Mesendoderm (in vitro differentiated cells): ENCODE measurements around the gene ACOXL.

Experiments
- DNase-seq: peaks from one replicate; pipeline ENCODE4 v3.0.0; 2013
- H2AK5ac ChIP-seq: 2 replicates; pipeline ENCODE4 v1.6.1; 2013; ENCODE audit warnings: low read length, inconsistent platforms
- H2BK120ac ChIP-seq: 2 replicates; pipeline ENCODE4 v1.6.1; 2013; ENCODE audit warnings: low read depth, mild to moderate bottlenecking, low read length, moderate library complexity, mixed read lengths
- H2BK15ac ChIP-seq: replicated peaks from 2 replicates; pipeline ENCODE4 v1.6.1; 2013; ENCODE audit warnings: low read depth, mild to moderate bottlenecking, moderate library complexity
- H2BK5ac ChIP-seq: 2 replicates; pipeline ENCODE4 v1.6.1; 2013; ENCODE audit warnings: low read length, inconsistent platforms
- H3K18ac ChIP-seq: 2 replicates; pipeline ENCODE4 v1.6.1; 2013; ENCODE audit warnings: mild to moderate bottlenecking, low read length, mixed read lengths
- H3K23ac ChIP-seq: one replicate; pipeline ENCODE4 v1.6.1; 2013; ENCODE audit warnings: low read length
- H3K27ac ChIP-seq: 2 replicates; pipeline ENCODE4 v1.5.1; 2013; ENCODE audit warnings: low read depth, mild to moderate bottlenecking, inconsistent platforms, low read length, moderate library complexity
- H3K27me3 ChIP-seq: 2 replicates; pipeline ENCODE4 v1.6.1; 2013; ENCODE audit warnings: low read length, control low read depth, mild to moderate bottlenecking, inconsistent platforms; ENCODE audit not compliant: insufficient read depth, poor library complexity
- H3K36me3 ChIP-seq: 2 replicates; pipeline ENCODE4 v1.6.1; 2013; ENCODE audit warnings: low read length, inconsistent platforms; ENCODE audit not compliant: control insufficient read depth, insufficient read depth
- H3K4ac ChIP-seq: one replicate; pipeline ENCODE4 v1.6.1; 2013; ENCODE audit warnings: low read depth, mild to moderate bottlenecking, low read length, moderate library complexity
- H3K4me1 ChIP-seq: 2 replicates; pipeline ENCODE4 v1.6.1; 2013; ENCODE audit warnings: low read depth, low read length, inconsistent platforms; ENCODE audit not compliant: control insufficient read depth
- H3K4me2 ChIP-seq: 2 replicates; pipeline ENCODE4 v1.6.1; 2013; ENCODE audit warnings: low read length
- H3K4me3 ChIP-seq: 2 replicates; pipeline ENCODE4 v1.5.1; 2013; ENCODE audit warnings: mild to moderate bottlenecking, low read length
- H3K56ac ChIP-seq: one replicate; pipeline ENCODE4 v1.6.1; 2013; ENCODE audit warnings: low read length
- H3K79me1 ChIP-seq: 2 replicates; pipeline ENCODE4 v1.6.1; 2013; ENCODE audit warnings: low read length, inconsistent platforms
- H3K79me2 ChIP-seq: 2 replicates; pipeline ENCODE4 v1.6.1; 2013; ENCODE audit warnings: mild to moderate bottlenecking, low read length; ENCODE audit not compliant: control insufficient read depth, insufficient read depth
- H3K9ac ChIP-seq: 2 replicates; pipeline ENCODE4 v1.6.1; 2013; ENCODE audit warnings: low read length, inconsistent platforms
- H4K5ac ChIP-seq: one replicate; pipeline ENCODE4 v1.6.1; 2013; ENCODE audit warnings: low read length
- H4K8ac ChIP-seq: one replicate; pipeline ENCODE4 v1.6.1; 2013; ENCODE audit warnings: low read depth, mild to moderate bottlenecking, control low read depth, low read length, moderate library complexity
- WGBS: extraction: QIAGEN DNeasy Blood & Tissue Kit; methylation state at CpG from one replicate; pipeline ENCODE4 v1.1.7; 2013; ENCODE audit warnings: low lambda C conversion rate, missing lambda C conversion rate; ENCODE audit not compliant: insufficient coverage; ENCODE audit errors: extremely low coverage; 5-methylcytosine and 5-hydroxymethylcytosine counted together

The ACOXL gene

DNA sequence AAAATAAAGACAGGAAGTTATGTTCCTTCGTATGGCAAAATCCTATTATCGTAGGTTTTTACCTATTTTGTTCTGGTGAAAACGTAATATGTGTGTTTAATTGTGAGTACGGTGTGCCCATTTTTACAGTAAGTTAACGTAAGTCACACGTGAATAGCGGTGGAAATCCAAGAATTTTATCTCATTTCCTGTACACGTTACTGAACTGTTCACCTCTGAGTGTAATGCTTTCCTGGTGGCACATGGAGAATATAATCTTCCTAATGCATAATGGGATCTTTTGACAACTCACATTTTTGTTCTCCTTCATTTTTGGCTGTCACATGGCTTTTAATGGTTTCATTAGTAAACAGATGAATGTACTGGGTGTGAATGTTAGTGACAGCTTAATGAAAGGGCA is 416.6 kb downstream of the ACOXL start:
- H3K79me2 ChIP-seq, result no peaks in the 10 kb centered on the region
- no peak overlapping the region for H3K18ac ChIP-seq
- DNase-seq, result no peak
- no peak overlapping the region for H3K27ac ChIP-seq
- WGBS, result 100% methylated on average over 6 of the region's 8 CpGs
- no peak overlapping the region for H3K23ac ChIP-seq
- H4K8ac ChIP-seq, result no peak overlapping the region
- H3K4ac ChIP-seq, result no peak overlapping the region
- H4K5ac ChIP-seq, result no peak overlapping the region
- H3K36me3 ChIP-seq, result no peaks in the 10 kb centered on the region
- no peaks in the 10 kb centered on the region for H3K27me3 ChIP-seq
- no peak overlapping the region for H2BK120ac ChIP-seq
- H3K4me2 ChIP-seq, result no peak overlapping the region
- H3K4me3 ChIP-seq, result no peak overlapping the region
- H2BK5ac ChIP-seq, result no peak overlapping the region
- H2AK5ac ChIP-seq, result no peak overlapping the region
- no peak overlapping the region for H3K9ac ChIP-seq
- no peaks in the 10 kb centered on the region for H3K4me1 ChIP-seq
- H3K79me1 ChIP-seq, result no peaks in the 10 kb centered on the region
- H2BK15ac ChIP-seq, result no peak overlapping the region
- no peak overlapping the region for H3K56ac ChIP-seq

- no CpG with 5 or more reads among the region's 7 CpGs for WGBS
- no peak overlapping the region for H3K18ac ChIP-seq
- H2BK5ac ChIP-seq, result no peak overlapping the region
- no peak overlapping the region for H3K4me2 ChIP-seq
- H3K9ac ChIP-seq, result no peak overlapping the region
- H3K56ac ChIP-seq, result no peak overlapping the region
- H3K4ac ChIP-seq, result no peak overlapping the region
- no peak overlapping the region for H3K27ac ChIP-seq
- no peak overlapping the region for H2AK5ac ChIP-seq
- no peaks in the 10 kb centered on the region for H3K4me1 ChIP-seq
- no peaks in the 10 kb centered on the region for H3K36me3 ChIP-seq
- H3K4me3 ChIP-seq, result no peak overlapping the region
- no peaks in the 10 kb centered on the region for H3K79me1 ChIP-seq
- H4K8ac ChIP-seq, result no peak overlapping the region
- no peak for DNase-seq
- H2BK120ac ChIP-seq, result no peak overlapping the region
- H2BK15ac ChIP-seq, result no peak overlapping the region
- no peak overlapping the region for H3K23ac ChIP-seq
- H4K5ac ChIP-seq, result no peak overlapping the region
- no peaks in the 10 kb centered on the region for H3K79me2 ChIP-seq
- no peaks in the 10 kb centered on the region for H3K27me3 ChIP-seq
Observed at GRCh38 chr2:111149882-111150455, 417.6 kb downstream of the ACOXL start.

- no peaks in the 10 kb centered on the region for H3K27me3 ChIP-seq
- H2BK5ac ChIP-seq, result no peak overlapping the region
- no peak overlapping the region for H2AK5ac ChIP-seq
- H3K9ac ChIP-seq, result no peak overlapping the region
- no peak overlapping the region for H3K4ac ChIP-seq
- peaks cover 4% of the 10 kb centered on the region for H3K79me1 ChIP-seq
- no peak for DNase-seq
- H3K36me3 ChIP-seq, result no peaks in the 10 kb centered on the region
- no peak overlapping the region for H3K4me3 ChIP-seq
- no peak overlapping the region for H2BK15ac ChIP-seq
- no peak overlapping the region for H3K27ac ChIP-seq
- H2BK120ac ChIP-seq, result no peak overlapping the region
- no peaks in the 10 kb centered on the region for H3K4me1 ChIP-seq
- WGBS, result no CpG with 5 or more reads among the region's 6 CpGs
- no peak overlapping the region for H3K4me2 ChIP-seq
- H3K18ac ChIP-seq, result no peak overlapping the region
- no peak overlapping the region for H3K23ac ChIP-seq
- H4K8ac ChIP-seq, result no peak overlapping the region
- no peak overlapping the region for H3K56ac ChIP-seq
- no peaks in the 10 kb centered on the region for H3K79me2 ChIP-seq
- no peak overlapping the region for H4K5ac ChIP-seq
Observed at GRCh38 chr2:111154758-111155157, 422.4 kb downstream of the ACOXL start.

- Histone ChIP-seq H2BK120ac (no peak overlapping the region), H3K4me2 (no peak overlapping the region), H3K27ac (no peak overlapping the region), H2BK15ac (no peak overlapping the region), H3K9ac (no peak overlapping the region), H3K36me3 (no peaks in the 10 kb centered on the region), H4K5ac (no peak overlapping the region), H3K18ac (no peak overlapping the region), H3K79me2 (no peaks in the 10 kb centered on the region), H3K4ac (no peak overlapping the region), H3K56ac (no peak overlapping the region), H3K4me3 (no peak overlapping the region), H2AK5ac (no peak overlapping the region), H3K79me1 (peaks cover 4% of the 10 kb centered on the region), H2BK5ac (no peak overlapping the region), H3K4me1 (no peaks in the 10 kb centered on the region), H3K23ac (no peak overlapping the region), H3K27me3 (no peaks in the 10 kb centered on the region), H4K8ac (no peak overlapping the region)
- WGBS, result no CpG with 5 or more reads among the region's 1 CpG
- no peak for DNase-seq
Observed at GRCh38 chr2:111155610-111156009, 423.2 kb downstream of the ACOXL start.

DNA sequence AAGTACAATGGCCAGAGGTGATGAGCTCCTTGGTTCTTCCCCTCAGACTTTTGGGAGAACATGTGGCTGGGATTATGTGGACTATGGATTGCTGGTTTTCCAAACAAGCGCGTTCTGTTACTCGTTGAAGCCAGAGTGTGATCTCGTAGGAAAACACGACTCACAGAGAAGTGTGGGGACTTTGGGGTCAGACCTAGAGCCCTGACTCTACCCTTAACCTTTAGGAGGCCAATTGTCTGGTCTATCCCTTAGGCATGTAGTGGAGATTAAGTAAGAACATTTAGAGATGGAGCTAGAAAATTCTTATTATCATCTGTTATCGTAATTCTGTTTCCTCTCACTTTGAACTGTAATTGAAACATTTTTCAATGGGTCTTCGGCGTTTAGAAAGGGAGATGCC is 424.2 kb downstream of the ACOXL start:
- Histone ChIP-seq H3K9ac (no peak overlapping the region), H3K18ac (no peak overlapping the region), H4K5ac (no peak overlapping the region), H2AK5ac (no peak overlapping the region), H3K27ac (no peak overlapping the region), H2BK15ac (no peak overlapping the region), H2BK120ac (no peak overlapping the region), H3K23ac (no peak overlapping the region), H3K4ac (no peak overlapping the region), H3K79me2 (no peaks in the 10 kb centered on the region), H4K8ac (no peak overlapping the region), H3K27me3 (no peaks in the 10 kb centered on the region), H3K4me3 (no peak overlapping the region), H3K4me2 (no peak overlapping the region), H3K79me1 (peaks cover 4% of the 10 kb centered on the region), H3K56ac (no peak overlapping the region), H2BK5ac (no peak overlapping the region), H3K36me3 (no peaks in the 10 kb centered on the region), H3K4me1 (no peaks in the 10 kb centered on the region)
- WGBS, result no CpG with 5 or more reads among the region's 8 CpGs
- DNase-seq, result no peak

GRCh38 chr2:111157071-111157661 is 424.8 kb downstream of the ACOXL start:
- Histone ChIP-seq H3K27ac (no peak overlapping the region), H4K5ac (no peak overlapping the region), H3K23ac (no peak overlapping the region), H2BK5ac (no peak overlapping the region), H3K27me3 (no peaks in the 10 kb centered on the region), H3K4ac (no peak overlapping the region), H3K36me3 (no peaks in the 10 kb centered on the region), H3K4me3 (no peak overlapping the region), H3K9ac (no peak overlapping the region), H2BK15ac (no peak overlapping the region), H3K4me2 (no peak overlapping the region), H4K8ac (no peak overlapping the region), H3K79me2 (no peaks in the 10 kb centered on the region), H3K18ac (no peak overlapping the region), H2AK5ac (no peak overlapping the region), H3K56ac (no peak overlapping the region), H3K4me1 (no peaks in the 10 kb centered on the region), H2BK120ac (no peak overlapping the region), H3K79me1 (peaks cover 4% of the 10 kb centered on the region)
- WGBS, result no CpG with 5 or more reads among the region's 5 CpGs
- DNase-seq, result no peak
